DLD1 (cell line): ENCODE data around the gene PARVB.
"Not testable (repeated sequence)": the region's sequence is repeated elsewhere in the genome, so short reads cannot be mapped to it uniquely, and the experiment has no call there.

Source experiments
- in situ Hi-C: cut with HindIII; loops from 2 replicates; pipeline ENCODE4 v1.10.0; 2017; ENCODE audit warnings: low sequenced_read_pairs

PARVB gene

GRCh38 chr22:44102856-44103255 lies 78.8 kb downstream of the PARVB start:
- in situ Hi-C loops, result no loop called here

GRCh38 chr22:44103735-44104480 lies 79.8 kb downstream of the PARVB start:
- in situ Hi-C loops, result no loop called here

- in situ Hi-C loops, result no loop called here
Observed at GRCh38 chr22:44107340-44107739, 83.2 kb downstream of the PARVB start.

- in situ Hi-C loops, result no loop called here
Observed at GRCh38 chr22:44108076-44108475, 84.0 kb downstream of the PARVB start.

GRCh38 chr22:44108806-44109385 lies 84.8 kb downstream of the PARVB start:
- in situ Hi-C loops, result no loop called here

GRCh38 chr22:44109416-44109815 lies 85.3 kb downstream of the PARVB start:
- in situ Hi-C loops, result no loop called here

GRCh38 chr22:44110656-44111055 lies 86.6 kb downstream of the PARVB start:
- in situ Hi-C loops, result not testable (repeated sequence)

- in situ Hi-C loops, result no loop called here
Observed at GRCh38 chr22:44111562-44112155, 87.6 kb downstream of the PARVB start.

- in situ Hi-C loops, result no loop called here
Observed at GRCh38 chr22:44112191-44112590, 88.1 kb downstream of the PARVB start.

GRCh38 chr22:44116331-44116730 lies 92.2 kb downstream of the PARVB start:
- in situ Hi-C loops, result no loop called here

GRCh38 chr22:44116755-44117684 lies 92.9 kb downstream of the PARVB start:
- in situ Hi-C loops, result no loop called here

GRCh38 chr22:44117746-44118145 lies 93.6 kb downstream of the PARVB start:
- in situ Hi-C loops, result no loop called here

- in situ Hi-C loops, result no loop called here
Observed at GRCh38 chr22:44118645-44119315, 94.7 kb downstream of the PARVB start.

- in situ Hi-C loops, result no loop called here
Observed at GRCh38 chr22:44119669-44120313, 95.7 kb downstream of the PARVB start.

GRCh38 chr22:44120314-44120704 lies 96.2 kb downstream of the PARVB start:
- in situ Hi-C loops, result no loop called here

- in situ Hi-C loops, result no loop called here
Observed at GRCh38 chr22:44125421-44125820, 101.3 kb downstream of the PARVB start.

- in situ Hi-C loops, result no loop called here
Observed at GRCh38 chr22:44126807-44127206, 102.7 kb downstream of the PARVB start.

GRCh38 chr22:44127356-44127755 lies 103.3 kb downstream of the PARVB start:
- in situ Hi-C loops, result no loop called here

- in situ Hi-C loops, result no loop called here
Observed at GRCh38 chr22:44128958-44129618, 105.0 kb downstream of the PARVB start.

GRCh38 chr22:44129619-44129976 lies 105.5 kb downstream of the PARVB start:
- in situ Hi-C loops, result no loop called here
